Smooth muscle cell (in vitro differentiated cells): Measurements from ENCODE around the gene MTCH2. TPM values are rescaled to one million over a fixed set of nuclear protein-coding genes. Genes with fewer than 3 reads are reported as not detected.

Experiments
- DNase-seq: peaks from one replicate; lab custom pipeline; 2025; ENCODE audit not compliant: unreplicated experiment; lab: John Stamatoyannopoulos, UW
- H2AFZ ChIP-seq: fragments of 200-600 bp; sonication (generic); 2 replicates; pipeline ENCODE4 v1.6.0; 2016; ENCODE audit warnings: antibody characterized with exemption, low read depth, mild to moderate bottlenecking
- H3F3A ChIP-seq: fragments of 200-600 bp; sonication (generic); 2 replicates; pipeline ENCODE4 v1.6.0; 2017; ENCODE audit warnings: antibody characterized with exemption, low read depth
- H3K27ac ChIP-seq: fragments of 200-600 bp; sonication (generic); 2 replicates; pipeline ENCODE4 v1.5.1; 2016; ENCODE audit warnings: low read depth, mild to moderate bottlenecking
- H3K27me3 ChIP-seq: fragments of 200-600 bp; sonication (generic); 2 replicates; pipeline ENCODE4 v1.6.1; 2016; ENCODE audit warnings: low read depth, mild to moderate bottlenecking
- H3K36me3 ChIP-seq: fragments of 200-600 bp; sonication (generic); 2 replicates; pipeline ENCODE4 v1.5.1; 2016; ENCODE audit warnings: low read depth
- H3K4me1 ChIP-seq: fragments of 200-600 bp; sonication (generic); 2 replicates; pipeline ENCODE4 v1.5.1; 2016; ENCODE audit warnings: low read depth
- H3K4me2 ChIP-seq: fragments of 200-600 bp; sonication (generic); 2 replicates; pipeline ENCODE4 v1.6.0; 2016; ENCODE audit warnings: mild to moderate bottlenecking
- H3K4me3 ChIP-seq: fragments of 200-600 bp; sonication (generic); 2 replicates; pipeline ENCODE4 v1.5.1; 2016; ENCODE audit warnings: mild to moderate bottlenecking
- H3K79me2 ChIP-seq: fragments of 200-600 bp; sonication (generic); 2 replicates; pipeline ENCODE4 v1.6.0; 2016; ENCODE audit warnings: low read depth, mild to moderate bottlenecking
- H3K9ac ChIP-seq: fragments of 200-600 bp; sonication (generic); 2 replicates; pipeline ENCODE4 v1.6.0; 2016; ENCODE audit warnings: low read depth
- H3K9me3 ChIP-seq: fragments of 200-600 bp; sonication (generic); replicated peaks from 2 replicates; pipeline ENCODE4 v1.5.1; 2016; ENCODE audit warnings: low read depth
- H4K20me1 ChIP-seq: fragments of 200-600 bp; sonication (generic); 2 replicates; pipeline ENCODE4 v1.6.0; 2016; ENCODE audit warnings: low read depth
- CTCF ChIP-seq: fragments of 200-600 bp; sonication (generic); IDR thresholded peaks from 2 replicates; pipeline ENCODE4 v1.5.1; 2017; ENCODE audit warnings: borderline replicate concordance, mild to moderate bottlenecking, antibody characterized with exemption; ENCODE audit not compliant: insufficient read depth, poor library complexity, severe bottlenecking
- WGBS: methylation state at CpG from one replicate; pipeline ENCODE4 v1.1.7; 2016; ENCODE audit warnings: low lambda C conversion rate; 5-methylcytosine and 5-hydroxymethylcytosine counted together
- polyA plus RNA-seq: library from polyadenylated mRNA; unstranded; fragments of >200 nt; fragmentation: Nextera tagmentation; extraction: Ambion mirVana; gene quantifications from 2 replicates; pipeline ENCODE4 v1.2.1, GENCODE V29; 2016
- total RNA-seq: library from RNA; depleted of rRNA; stranded (reverse); fragments of >200 nt; gene quantifications from 2 replicates; pipeline ENCODE4 v1.2.3, GENCODE V29; 2014

The MTCH2 gene
- total and polyA plus RNA-seq, 2 experiments from 2014 or later: 97.0 to 152 TPM

DNA sequence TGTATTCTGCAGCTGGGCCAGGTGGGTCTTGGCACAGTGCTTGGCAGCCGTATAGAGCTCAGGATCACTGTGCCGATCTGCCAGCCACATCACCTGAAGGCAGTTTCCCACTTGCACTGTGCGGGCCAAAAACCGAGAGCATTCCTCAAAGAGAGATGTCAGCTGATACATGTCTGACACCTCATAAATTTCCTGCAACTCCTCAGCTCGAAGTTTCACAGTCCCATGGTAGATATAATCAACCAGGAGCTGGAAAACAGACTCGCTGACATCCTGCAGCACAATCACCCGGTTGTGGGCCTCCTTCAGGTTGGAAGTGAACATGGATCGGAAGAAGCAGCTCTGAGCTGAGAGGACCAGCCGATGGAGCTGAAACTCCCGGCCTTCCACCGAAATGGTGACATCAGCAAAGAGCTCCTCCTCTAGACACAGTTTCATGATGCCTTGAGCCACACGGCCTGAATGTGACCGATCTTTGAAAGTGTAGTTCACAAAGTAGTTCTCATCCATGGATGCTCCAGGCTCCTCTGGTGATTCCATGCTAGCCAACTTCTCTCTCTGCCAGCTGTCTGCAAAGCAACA lies 64.8 kb downstream of the MTCH2 start:
- H3K27ac ChIP-seq: peak overlapping the region; percentile 67
- 62% methylated on average over 13 of the region's 13 CpGs for WGBS
- H3K9me3 ChIP-seq: no peaks in the 10 kb centered on the region
- no peaks in the 10 kb centered on the region for H3F3A ChIP-seq
- H3K4me2 ChIP-seq: peak overlapping the region; percentile 87
- TF ChIP-seq CTCF: no peak
- no peak overlapping the region for H2AFZ ChIP-seq
- no peak for DNase-seq
- H3K4me1 ChIP-seq: peaks cover 12% of the 10 kb centered on the region
- peaks cover 46% of the 10 kb centered on the region for H3K79me2 ChIP-seq
- H3K27me3 ChIP-seq: no peaks in the 10 kb centered on the region
- H3K4me3 ChIP-seq: peak overlapping the region; percentile 84
- H4K20me1 ChIP-seq: no peaks in the 10 kb centered on the region
- peaks cover 4% of the 10 kb centered on the region for H3K36me3 ChIP-seq
- H3K9ac ChIP-seq: peak overlapping the region; percentile 92

DNA sequence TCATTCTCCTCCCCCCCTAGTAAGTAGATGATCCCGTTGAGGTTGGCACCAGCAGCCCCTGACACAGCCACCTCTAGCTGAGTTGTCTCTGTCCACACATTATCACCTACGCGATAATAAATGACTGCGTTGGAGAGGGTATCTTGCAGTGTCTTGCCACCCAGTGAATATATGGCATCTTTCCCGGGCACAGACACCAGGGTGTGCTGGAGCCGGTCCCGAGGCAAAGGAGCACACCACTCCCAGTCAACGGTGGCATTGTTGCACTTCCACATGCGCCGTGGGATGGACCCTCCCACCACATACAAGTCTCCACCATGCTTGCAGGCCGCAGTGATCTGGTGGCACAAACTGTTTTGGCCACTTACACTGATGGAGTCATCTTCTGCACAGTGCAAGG lies 69.0 kb downstream of the MTCH2 start:
- Histone ChIP-seq H3K4me3 (no peak overlapping the region), H3F3A (no peaks in the 10 kb centered on the region), H3K27ac (no peak overlapping the region), H3K4me1 (peaks cover 7% of the 10 kb centered on the region), H3K27me3 (no peaks in the 10 kb centered on the region), H3K9me3 (no peaks in the 10 kb centered on the region), H2AFZ (no peak overlapping the region), H4K20me1 (peaks cover 6% of the 10 kb centered on the region), H3K9ac (no peak overlapping the region), H3K36me3 (no peaks in the 10 kb centered on the region), H3K79me2 (peaks cover 40% of the 10 kb centered on the region), H3K4me2 (no peak overlapping the region)
- no peak for DNase-seq
- TF ChIP-seq CTCF: no peak
- WGBS: 95% methylated on average over 11 of the region's 11 CpGs

DNA sequence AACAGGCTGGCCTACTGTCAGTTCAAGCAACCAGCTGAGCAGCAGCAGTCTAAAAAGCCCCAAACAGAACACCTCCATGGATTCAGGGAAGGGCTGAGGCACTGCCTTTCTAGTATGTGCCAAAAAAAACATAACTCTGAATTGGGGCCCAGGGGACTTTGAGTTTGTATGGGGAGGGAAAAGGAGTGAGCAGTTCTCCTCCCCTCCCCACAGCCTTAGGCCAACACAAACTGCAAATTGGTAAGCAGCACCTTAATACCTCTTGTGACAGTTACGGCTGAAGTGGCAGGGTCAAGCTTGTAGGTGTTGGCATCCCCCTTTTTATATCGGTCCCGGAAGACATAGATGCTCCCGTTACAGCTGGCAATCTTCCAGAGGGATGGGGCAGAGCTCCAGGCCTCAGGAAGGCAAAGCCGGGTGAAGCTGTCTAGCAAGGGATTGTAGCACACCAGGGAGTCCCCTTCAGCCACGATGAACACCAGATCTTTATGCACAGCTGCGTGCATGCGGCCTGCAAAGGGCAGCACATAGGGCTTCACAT lies 69.6 kb downstream of the MTCH2 start:
- DNase-seq: no peak
- Histone ChIP-seq H3K36me3 (no peaks in the 10 kb centered on the region), H4K20me1 (peaks cover 6% of the 10 kb centered on the region), H3K79me2 (peaks cover 39% of the 10 kb centered on the region), H3K27me3 (no peaks in the 10 kb centered on the region), H3K4me1 (peaks cover 2% of the 10 kb centered on the region), H3K4me3 (no peak overlapping the region), H3K27ac (peak overlapping the region; percentile 17), H2AFZ (no peak overlapping the region), H3K9ac (no peak overlapping the region), H3K9me3 (no peaks in the 10 kb centered on the region), H3K4me2 (no peak overlapping the region), H3F3A (no peaks in the 10 kb centered on the region)
- 97% methylated on average over 8 of the region's 8 CpGs for WGBS
- TF ChIP-seq CTCF: no peak

- Histone ChIP-seq H3K9me3 (no peaks in the 10 kb centered on the region), H2AFZ (no peak overlapping the region), H3K4me1 (no peaks in the 10 kb centered on the region), H3K4me3 (no peak overlapping the region), H3K27me3 (no peaks in the 10 kb centered on the region), H3K27ac (peak overlapping the region; percentile 17), H3K36me3 (no peaks in the 10 kb centered on the region), H3F3A (no peaks in the 10 kb centered on the region), H3K9ac (no peak overlapping the region), H3K4me2 (no peak overlapping the region), H4K20me1 (peaks cover 6% of the 10 kb centered on the region), H3K79me2 (peaks cover 38% of the 10 kb centered on the region)
- WGBS: 77% methylated on average over 1 of the region's 1 CpG
- no peak for TF ChIP-seq CTCF
- DNase-seq: no peak
Measured at GRCh38 chr11:47571895-47572294, 70.5 kb downstream of the MTCH2 start.
